Astrocyte (in vitro differentiated cells and primary cell): ENCODE data around the gene NTSR1.

ENCODE experiments used
- CTCF ChIP-seq: IDR thresholded peaks from 2 replicates; pipeline ENCODE4 v1.5.1; 2011; ENCODE audit warnings: low read depth, mild to moderate bottlenecking, inconsistent platforms, low read length, moderate library complexity; ENCODE audit not compliant: insufficient read depth
- EZH2 ChIP-seq: IDR thresholded peaks from 2 replicates; pipeline ENCODE4 v1.6.1; 2012; ENCODE audit warnings: mild to moderate bottlenecking, low read length, inconsistent platforms; ENCODE audit not compliant: insufficient read depth

GRCh38 chr20:62772103-62772611, 63.5 kb downstream of the NTSR1 start:
- TF ChIP-seq CTCF (no peak), EZH2 (no peak)
